ENCODE results near the gene PLEKHA6.

DNA sequence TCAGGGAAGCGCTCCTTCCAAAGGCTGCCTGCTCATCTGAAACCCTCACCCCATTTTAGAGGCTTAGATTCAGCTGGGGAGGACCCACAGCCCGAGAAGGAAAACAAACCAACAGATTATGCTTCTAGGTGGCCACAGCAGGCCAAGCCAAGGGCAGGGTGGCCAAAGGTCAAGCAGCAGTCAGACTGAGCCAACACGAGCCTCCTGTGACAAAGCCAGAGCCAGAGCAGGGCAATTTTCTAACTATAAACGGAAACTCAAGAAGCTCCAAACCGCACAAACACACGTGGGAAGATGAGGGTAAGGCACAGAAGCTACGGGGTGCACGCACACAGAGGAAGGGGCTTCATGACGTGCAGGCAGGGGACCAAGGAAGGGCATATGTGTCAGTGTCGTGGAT is 64.1 kb downstream of the PLEKHA6 start:
- TF ChIP-seq, protein P1, sequence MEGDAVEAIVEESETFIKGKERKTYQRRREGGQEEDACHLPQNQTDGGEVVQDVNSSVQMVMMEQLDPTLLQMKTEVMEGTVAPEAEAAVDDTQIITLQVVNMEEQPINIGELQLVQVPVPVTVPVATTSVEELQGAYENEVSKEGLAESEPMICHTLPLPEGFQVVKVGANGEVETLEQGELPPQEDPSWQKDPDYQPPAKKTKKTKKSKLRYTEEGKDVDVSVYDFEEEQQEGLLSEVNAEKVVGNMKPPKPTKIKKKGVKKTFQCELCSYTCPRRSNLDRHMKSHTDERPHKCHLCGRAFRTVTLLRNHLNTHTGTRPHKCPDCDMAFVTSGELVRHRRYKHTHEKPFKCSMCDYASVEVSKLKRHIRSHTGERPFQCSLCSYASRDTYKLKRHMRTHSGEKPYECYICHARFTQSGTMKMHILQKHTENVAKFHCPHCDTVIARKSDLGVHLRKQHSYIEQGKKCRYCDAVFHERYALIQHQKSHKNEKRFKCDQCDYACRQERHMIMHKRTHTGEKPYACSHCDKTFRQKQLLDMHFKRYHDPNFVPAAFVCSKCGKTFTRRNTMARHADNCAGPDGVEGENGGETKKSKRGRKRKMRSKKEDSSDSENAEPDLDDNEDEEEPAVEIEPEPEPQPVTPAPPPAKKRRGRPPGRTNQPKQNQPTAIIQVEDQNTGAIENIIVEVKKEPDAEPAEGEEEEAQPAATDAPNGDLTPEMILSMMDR (conservative IDR thresholded peaks at IDR 0.05), result no peak
- no peak for TF ChIP-seq ZFX (IDR thresholded peaks at IDR 0.05)
